ENCODE measurements around the gene MED20.

GRCh38 chr6:41917528-41917927 is 3.4 kb downstream of the MED20 start:
- TF ChIP-seq CTCF (optimal IDR thresholded peaks at IDR 0.05 in 1 of 3, IDR thresholded peaks at IDR 0.05 in 1 of 3, conservative IDR thresholded peaks at IDR 0.05 in 1 of 3; ENCODE audit: extremely low read depth in 1 of 3, insufficient read depth in 2 of 3, low read length in 3 of 3) (no peak), EZH2 (IDR thresholded peaks at IDR 0.05; ENCODE audit: low read length) (no peak)
